Epithelial cell of proximal tubule (primary cell): ENCODE data around the gene NHERF2. TPM values are rescaled to one million over a fixed set of nuclear protein-coding genes. Genes with fewer than 3 reads are reported as not detected.
A peak's percentile ranks its signal among the peaks of the same experiment; 100 is the strongest.

ENCODE experiments used
- DNase-seq: peaks from one replicate; pipeline ENCODE4 v3.0.0-alpha.2; 2011; ENCODE audit warnings: low read depth
- H3K4me3 ChIP-seq: 2 replicates; pipeline ENCODE4 v1.5.1; 2011; ENCODE audit warnings: low read depth, mild to moderate bottlenecking, low read length
- CTCF ChIP-seq: conservative IDR thresholded peaks from 2 replicates; pipeline ENCODE4 v1.5.1; 2012; ENCODE audit warnings: low read depth, mild to moderate bottlenecking, low read length
- total RNA-seq: library from RNA; depleted of rRNA; stranded (reverse); fragments of >200 nt; gene quantifications from 2 replicates; pipeline ENCODE4 v1.2.3, GENCODE V29; 2015

Gene NHERF2
- total RNA-seq, 1 donor from 2014 or later = 29.9 TPM

GRCh38 chr16:1991588-1991947 is 35.1 kb upstream of the NHERF2 start:
- no peak for DNase-seq
- no peak for TF ChIP-seq CTCF
- peak overlapping the region; percentile 26 for H3K4me3 ChIP-seq

GRCh38 chr16:1991948-1992703 is 34.6 kb upstream of the NHERF2 start:
- no peak for DNase-seq
- peak overlapping the region; percentile 26 for H3K4me3 ChIP-seq
- no peak for TF ChIP-seq CTCF

- no peak overlapping the region for H3K4me3 ChIP-seq
- TF ChIP-seq CTCF = no peak
- no peak for DNase-seq
Observed at GRCh38 chr16:1992704-1993317, 33.9 kb upstream of the NHERF2 start.

DNA sequence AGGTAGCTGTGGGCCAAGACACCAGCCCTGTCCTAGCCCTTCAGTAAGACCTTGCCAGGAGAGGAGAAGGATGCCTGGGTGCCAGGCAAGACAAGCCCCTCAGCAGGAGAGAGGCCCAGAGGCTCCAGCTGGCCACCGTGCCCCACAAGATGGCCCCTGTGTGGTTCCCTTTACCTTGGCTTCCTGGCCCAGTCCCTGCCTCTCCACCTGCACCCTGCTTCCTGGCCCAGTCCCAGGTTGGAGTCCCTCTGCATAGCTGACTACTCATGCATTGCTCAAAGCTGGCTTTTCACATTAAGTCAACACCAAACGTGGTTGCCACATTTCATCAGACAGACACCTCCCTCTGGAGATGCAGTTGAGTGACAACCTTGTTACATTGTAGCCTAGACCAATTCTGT is 33.0 kb upstream of the NHERF2 start:
- no peak overlapping the region for H3K4me3 ChIP-seq
- no peak for TF ChIP-seq CTCF
- DNase-seq = peak; percentile 59

- no peak for DNase-seq
- no peak for TF ChIP-seq CTCF
- no peak overlapping the region for H3K4me3 ChIP-seq
Observed at GRCh38 chr16:1997494-1998359, 29.0 kb upstream of the NHERF2 start.

DNA sequence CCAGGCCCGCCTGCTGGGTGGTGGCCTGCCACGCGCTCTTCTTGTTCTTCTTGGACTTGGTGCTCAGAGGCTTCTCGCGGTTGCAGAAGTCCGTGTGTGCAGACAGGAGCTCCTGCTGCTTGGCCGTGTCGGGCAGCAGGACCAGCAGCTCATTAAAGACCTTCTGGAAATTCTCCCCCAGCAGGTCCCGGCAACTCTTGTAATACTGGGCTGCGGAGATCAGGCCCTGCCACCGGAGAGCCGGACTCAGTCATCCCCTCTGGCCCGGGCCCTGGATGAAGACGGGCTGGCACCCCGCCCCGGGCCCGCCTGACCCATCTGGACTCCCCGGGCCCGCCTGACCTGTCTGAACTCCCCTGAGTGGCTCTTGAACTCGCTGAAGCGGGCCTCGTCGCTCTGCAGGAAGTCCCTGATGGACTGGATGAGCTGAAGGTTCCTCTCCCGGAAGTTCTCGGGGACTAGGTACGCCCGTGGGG is 28.3 kb upstream of the NHERF2 start:
- TF ChIP-seq CTCF = no peak

More for the DNA sequence above, 28.3 kb upstream of the NHERF2 start:
- no peak for DNase-seq
- no peak overlapping the region for H3K4me3 ChIP-seq
